Measurements from ENCODE around the gene PDE6A.
"Not testable (repeated sequence)": the region's sequence is repeated elsewhere in the genome, so short reads cannot be mapped to it uniquely, and the experiment has no call there.

PDE6A gene

DNA sequence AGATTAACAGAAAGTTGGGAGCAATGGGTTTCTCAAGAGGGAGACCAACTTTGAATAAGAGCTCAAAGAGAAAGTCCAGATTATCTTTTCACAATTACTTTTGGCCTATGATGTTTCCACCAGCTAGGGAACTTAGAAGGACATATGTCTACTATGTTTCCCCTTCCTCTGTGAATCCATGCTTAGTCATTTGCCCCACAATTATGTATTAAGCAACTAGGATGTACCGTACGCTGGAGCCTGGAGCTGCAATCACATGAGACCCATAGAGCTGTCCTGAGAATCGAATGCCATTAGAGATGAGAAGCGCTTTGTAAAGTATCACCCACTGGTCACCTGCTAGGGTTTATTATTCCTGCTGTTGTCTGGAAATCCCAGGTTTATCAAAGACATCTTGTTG is 78.8 kb downstream of the PDE6A start:
- FAIRE-seq (no peak), DNase-seq (ENCODE audit: low spot score) (no peak)

DNA sequence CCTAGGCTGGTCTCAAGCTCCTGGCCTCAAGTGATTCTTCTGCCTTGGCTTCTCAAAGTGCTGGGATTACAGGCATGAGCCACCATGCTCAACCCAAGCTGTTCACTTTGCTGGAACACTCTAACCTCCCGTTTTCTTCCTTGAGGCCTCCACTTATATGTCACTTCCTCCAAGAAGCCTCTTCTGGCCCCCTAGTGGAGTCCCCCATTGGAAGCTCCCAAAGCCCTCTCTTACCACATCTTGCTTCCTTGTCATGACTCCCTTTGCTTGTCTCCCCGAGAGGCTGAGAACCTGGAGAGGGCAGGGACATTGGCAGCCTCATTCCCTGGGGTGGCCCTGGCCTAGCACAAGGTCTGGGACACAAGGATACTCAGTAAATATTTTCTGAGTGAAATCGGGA is 80.8 kb downstream of the PDE6A start:
- DNase-seq (ENCODE audit: low spot score) (no peak), FAIRE-seq (no peak)

DNA sequence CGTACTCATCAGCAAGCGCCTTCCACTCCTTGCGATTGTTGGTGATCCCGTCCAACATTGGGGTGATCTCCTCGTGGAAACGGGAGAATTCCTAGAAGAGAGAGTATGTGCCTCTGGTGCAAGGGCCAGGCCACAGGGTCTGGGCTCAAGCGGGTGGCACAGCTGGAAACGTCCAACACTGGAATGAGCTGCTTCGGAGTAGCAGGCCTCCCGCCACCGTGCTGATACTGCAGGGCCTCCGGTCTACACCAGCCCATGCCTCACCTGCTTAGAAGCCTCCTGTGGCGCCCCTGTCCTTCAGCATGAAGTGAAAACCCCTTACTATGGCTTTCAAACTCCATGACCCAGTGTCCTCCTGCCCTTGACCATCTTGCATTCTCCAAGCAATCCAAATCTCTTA is 81.4 kb downstream of the PDE6A start:
- DNase-seq (ENCODE audit: low spot score) = no peak
- no peak for FAIRE-seq

DNA sequence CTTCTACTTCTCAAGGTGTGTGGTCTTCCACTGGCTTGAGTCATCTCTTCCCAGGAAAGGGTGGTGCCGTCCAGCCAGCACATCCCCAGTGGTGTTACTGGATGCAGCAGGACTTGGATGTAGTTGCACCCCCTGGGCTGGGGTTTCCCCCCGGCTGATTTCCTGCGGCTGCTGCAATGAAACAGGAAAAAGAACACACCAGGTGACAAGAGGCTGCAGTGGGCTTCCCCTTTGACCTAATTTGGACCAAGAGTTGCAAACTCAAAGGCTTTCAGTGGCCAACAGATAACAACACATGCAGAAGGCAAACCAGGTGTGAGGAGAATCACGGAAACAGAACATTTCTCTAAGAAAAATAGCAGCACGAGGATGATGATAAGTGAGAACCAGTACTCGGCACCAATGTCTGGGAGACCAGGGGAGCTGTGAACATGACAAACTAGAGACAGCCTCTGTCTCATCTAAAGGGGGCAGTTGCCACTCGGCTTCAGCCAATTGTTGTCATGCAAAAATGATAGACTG is 83.7 kb downstream of the PDE6A start:
- DNase-seq (ENCODE audit: low spot score) (peak; percentile 67), FAIRE-seq (no peak)

DNA sequence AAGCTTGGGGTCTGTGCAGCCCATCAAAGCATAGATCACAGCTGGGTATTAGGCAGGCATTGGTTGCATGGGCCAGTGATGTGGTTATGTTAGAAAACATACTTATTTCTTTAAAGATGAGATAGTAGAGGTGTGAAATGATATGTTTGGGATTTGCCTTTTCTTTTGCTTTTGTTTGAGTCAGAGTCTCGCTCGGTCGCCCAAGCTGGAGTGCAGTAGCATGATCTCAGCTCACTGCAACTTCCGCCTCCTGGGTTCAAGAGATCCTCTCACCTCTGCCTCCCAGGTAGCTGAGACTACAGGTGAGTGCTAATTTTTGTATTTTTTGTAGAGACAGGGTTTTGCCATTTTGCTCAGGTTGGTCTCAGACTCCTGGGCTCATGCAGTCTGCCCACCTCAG is 84.8 kb downstream of the PDE6A start:
- DNase-seq (ENCODE audit: low spot score) (peak; percentile 13), FAIRE-seq (no peak)

DNA sequence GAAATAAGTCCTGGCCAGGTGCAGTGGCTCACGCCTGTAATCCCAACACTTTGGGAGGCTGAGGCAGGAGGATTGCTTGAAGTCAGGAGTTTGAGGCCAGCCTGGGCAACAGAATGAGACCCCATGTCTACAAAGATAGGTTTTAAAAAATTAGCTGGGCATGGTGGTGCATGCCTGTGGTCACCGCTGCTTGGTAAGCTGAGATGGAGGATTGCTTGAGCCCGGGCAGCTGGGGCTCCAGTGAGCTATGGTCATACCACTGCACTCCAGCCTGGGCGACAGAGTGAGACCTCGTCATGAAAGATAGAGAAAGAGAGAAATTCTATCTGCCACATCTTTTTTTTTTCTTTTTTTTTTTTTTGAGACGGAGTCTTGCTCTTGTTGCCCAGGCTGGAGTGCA is 86.1 kb downstream of the PDE6A start:
- not testable (repeated sequence) for FAIRE-seq; DNase-seq (ENCODE audit: low spot score)

DNA sequence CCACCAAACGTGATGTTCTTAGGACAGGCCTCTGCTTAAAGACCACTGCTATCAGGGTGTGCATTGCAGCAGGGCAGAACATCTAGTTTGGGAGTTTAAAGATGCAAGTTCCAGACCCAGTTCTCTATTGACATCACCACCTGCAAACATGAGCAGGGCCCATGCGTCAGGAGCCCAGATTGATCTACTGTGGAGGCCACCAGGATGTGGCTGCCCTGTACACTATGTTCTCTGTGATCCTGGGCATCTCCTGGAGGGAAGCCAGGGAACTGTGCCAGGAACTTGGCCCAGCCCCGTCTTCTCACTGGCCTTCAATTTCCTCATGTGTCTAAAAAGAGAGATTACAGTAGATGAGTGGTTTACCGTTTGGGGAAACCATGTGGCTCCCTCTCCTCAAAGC is 87.1 kb downstream of the PDE6A start:
- peak; percentile 88 for FAIRE-seq
- DNase-seq (ENCODE audit: low spot score) = peak; percentile 87

DNA sequence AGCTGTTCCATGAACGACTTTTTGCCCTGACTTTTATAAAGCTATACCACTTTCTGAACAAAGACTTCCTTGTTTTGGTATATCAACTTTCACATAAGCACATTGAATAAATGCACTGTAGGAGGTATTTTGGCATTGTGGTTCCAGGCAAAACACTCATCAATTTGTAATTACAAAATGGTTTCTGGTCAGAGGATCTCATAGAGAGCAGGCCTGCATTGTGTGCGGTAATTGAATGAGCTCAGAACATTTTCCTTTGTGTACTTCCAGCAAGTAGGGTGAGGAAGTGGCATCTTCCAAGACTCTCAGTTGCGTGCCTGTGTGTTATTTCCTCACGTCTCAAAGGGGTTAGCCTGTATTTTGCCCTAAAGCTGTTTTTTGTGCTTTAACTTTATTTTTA is 89.2 kb downstream of the PDE6A start:
- no peak for DNase-seq (ENCODE audit: low spot score)
- no peak for FAIRE-seq

DNA sequence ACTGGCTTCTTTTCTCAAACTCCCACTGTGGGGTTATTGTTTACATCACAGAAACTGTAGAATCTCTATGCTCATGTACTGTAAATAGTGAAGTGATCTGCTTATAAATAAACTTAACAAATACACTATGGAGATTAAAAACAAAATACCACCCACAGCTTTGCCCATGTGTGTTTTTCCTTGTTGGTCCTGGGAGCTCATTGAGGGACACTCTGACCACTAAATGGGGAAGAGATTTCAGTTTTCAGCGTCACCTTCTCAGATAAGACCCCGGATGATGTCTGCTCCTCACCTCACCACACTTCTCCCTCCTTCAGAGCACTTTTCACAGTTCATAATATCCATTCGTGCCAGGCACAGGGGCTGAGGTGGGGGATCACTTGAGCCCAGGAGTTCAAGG is 89.7 kb downstream of the PDE6A start:
- DNase-seq (ENCODE audit: low spot score) (no peak), FAIRE-seq (no peak)

DNA sequence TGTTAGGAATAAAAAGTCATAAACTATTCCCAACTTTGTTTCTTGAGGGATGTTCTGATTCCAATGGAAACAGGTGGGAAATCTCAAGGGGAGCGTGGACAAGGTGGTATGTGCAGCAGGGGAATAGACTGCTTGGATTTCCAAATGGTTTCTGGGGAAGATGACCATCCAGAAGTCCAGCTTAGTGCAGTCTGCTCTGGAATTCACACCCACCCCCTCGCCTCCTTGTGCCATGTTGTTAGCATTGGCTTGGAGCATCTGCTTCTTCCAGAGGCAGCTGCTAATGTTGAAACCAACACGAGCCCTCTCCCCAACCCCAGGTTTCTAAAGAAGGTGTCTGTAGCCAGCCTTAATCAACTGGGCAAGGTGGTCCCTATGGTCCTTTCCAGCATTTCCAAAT is 90.9 kb downstream of the PDE6A start:
- FAIRE-seq (no peak), DNase-seq (ENCODE audit: low spot score) (no peak)

DNA sequence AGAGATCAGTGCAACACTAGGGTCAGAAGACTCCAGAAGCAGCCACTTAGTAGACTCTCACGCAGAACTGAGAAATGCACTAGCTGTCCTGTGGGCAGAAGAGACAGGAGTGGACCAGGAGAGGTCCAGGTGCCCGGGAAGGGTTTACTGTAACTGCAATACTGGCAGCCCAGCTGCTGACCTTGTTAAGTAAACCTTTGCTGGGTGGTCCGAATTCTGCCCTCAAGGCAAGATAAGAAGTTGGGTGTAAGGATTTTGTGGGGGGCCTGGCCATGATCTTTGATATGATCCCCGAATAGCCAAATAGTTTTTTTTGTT is 91.3 kb downstream of the PDE6A start:
- no peak for DNase-seq (ENCODE audit: low spot score)
- no peak for FAIRE-seq

DNA sequence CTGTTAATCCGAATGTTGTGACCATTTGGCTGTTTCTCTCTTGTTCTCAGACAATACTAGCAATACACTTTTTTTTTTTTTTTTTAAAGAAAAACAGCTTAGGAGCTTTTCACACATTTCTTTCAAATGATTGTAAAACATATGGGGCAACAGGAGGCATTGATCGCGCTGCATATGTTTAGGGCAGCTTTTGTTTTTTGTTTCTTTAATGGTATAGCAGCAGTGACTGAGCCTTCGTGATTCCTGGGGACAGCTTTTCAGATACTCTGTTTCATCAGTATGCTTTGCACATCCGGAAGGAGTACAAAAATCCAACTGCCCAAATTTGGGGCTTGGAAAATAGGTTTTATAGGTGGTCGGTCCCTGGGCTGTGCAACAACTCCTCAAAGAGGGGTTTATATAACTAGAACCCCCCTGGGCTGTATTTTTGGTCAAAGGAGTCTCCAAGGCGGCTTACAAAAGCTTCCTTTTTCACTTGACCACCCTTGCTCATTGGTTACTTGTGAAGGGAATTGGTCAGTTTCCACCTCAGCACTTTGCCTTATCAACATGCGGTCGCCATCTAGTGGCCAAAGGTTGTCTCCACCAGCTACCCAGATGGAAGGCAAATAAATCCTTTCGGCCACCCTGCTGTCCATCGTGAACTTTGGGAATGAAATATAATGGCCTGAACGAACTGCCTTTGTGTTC is 91.8 kb downstream of the PDE6A start:
- DNase-seq (ENCODE audit: low spot score) = peak; percentile 47
- peak; percentile 65 for FAIRE-seq

DNA sequence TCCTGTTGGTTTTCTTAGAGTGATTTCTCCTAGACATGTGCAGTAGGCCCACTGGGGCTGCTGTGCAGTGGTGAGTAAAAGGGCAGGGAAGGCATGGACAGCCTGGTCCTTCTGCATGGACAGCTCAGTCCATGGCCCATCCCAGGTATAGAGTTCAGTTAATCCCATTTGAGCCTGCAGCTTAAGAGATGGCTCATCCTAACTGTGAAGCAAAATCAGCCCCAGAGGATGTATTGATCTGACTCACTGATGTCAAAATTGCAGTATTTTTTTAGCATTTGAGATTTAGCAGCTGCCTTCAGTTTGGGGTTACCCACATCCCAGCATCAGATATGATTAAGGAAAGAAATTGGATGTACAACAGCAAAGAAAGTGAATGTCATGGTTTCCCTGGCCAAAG is 93.4 kb downstream of the PDE6A start:
- FAIRE-seq = no peak
- DNase-seq (ENCODE audit: low spot score) = no peak

DNA sequence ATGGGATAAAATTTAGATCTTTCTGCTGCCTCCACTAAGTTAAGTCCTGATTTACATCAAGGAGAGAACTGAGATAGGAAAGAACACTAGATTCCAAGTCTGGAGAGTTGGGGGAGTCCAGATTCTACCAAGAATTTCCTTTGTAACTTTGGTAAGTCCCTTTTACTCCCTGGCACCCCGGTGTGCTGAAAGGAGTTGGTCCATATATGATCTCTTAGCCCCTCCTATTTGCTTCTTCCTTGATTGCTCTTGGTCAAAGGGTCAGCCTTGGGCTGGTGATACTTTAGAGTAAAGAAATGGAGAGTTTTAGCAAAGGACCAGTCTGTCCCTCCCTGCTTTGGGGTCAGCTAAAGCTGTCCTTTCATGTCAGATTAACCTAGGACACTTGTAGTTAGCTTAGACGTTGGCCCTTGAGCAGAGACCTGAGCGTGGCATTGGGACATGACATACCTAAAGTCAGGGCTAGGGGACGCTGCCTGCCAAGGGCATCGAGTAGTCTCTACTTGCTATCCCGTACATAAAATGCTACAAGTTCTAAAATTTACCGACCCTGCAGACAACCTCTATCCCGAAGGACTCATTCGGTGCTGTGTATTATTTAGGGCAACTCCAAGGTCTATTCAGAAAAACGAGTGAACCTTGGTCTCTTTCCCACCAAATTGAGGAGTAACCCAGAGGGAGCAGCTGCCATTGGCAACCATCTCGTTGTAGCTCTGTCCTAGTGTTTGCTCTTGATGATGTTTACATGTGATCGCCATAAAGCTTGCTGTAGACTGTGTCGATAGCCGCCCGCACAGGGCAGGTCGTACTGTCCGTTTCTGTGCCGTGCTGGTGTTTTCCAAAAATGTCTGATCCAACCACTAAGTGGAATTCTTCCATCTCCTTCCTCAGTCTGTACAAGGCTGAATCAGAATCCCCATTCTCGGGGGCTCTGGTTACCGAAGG is 94.4 kb downstream of the PDE6A start:
- FAIRE-seq (no peak), DNase-seq (ENCODE audit: low spot score) (no peak)

DNA sequence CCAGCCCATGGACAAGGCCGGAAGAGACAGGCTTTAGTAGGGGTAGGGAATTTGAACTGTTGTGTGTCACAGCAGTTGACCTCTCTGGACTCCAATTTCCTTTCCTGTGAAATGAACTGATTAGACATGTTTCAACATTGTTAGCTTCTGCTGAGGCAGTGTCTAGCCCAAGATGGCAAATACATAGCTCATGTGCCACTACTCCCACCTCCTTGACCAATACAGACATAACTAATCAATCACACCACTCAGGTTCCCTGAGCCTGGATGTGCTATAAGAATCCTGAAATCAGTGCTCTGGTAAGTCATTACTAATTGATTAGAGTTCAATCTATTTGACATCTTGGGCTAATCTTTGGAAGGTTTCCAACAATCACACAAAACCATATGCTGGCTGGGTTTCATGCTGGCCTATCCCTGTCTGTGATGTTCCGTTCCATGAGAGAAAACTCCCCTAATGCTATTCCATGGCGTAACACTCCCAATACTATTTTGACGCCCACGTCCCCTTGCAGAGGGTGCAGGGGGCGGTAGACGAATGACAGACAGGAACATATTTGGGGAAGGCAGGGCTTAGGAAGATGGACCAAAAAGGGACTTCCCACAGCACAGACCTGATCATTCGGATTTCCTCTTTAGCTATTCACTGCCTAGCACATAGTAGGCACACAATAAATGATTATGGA is 95.2 kb downstream of the PDE6A start:
- no peak for FAIRE-seq
- DNase-seq (ENCODE audit: low spot score) = no peak

DNA sequence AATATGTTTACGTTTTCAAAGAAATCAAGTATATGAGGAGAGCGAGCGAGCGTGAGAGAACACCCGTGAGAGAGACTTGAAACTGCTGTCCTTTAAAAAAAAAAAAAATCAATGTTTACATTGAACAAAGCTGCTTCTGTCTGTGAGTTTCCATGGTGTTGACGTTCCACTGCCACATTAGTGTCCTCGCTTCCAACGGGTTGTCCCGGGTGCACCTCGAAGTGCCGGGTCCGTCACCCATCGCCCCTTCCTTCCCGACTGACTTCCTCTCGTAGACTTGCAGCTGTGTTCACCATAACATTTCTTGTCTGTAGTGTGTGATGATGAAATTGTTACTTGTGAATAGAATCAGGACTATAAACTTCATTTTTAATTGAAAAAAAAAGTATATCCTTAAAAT is 97.0 kb downstream of the PDE6A start:
- no peak for FAIRE-seq
- DNase-seq (ENCODE audit: low spot score) = no peak

DNA sequence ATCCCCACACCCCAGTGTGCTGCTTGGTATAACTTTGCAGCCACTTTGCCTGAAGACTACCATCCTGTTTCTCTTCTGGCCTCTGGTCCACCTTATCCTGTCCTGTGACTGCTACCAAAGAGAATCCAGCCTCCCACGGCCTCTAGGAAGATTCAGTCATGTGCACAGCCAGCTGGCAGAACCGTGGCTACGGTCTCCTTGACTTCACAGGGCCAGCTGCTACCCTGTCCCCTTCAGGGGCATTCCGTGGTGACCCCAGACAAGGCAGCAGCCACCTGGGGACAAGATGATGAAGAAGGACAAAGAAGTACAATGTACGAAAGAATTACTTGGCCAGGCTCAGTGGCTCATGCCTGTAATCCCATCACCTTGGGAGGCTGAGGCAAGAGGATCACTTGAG is 98.6 kb downstream of the PDE6A start:
- FAIRE-seq = no peak
- DNase-seq (ENCODE audit: low spot score) = no peak

DNA sequence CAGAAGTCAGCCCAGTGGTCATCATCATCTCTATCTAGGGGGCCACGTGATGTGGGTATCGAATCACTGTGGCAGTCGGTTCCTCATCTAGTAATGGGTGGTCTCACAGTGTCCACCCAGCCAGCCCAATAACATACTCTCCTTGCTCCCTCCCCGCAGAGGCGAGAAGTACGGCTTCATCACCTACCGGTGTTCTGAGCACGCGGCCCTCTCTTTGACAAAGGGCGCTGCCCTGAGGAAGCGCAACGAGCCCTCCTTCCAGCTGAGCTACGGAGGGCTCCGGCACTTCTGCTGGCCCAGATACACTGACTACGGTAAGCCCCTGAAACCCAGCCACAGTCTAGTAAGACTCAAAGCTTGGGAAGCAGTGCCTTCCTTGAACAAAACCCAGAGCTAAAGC is 99.0 kb downstream of the PDE6A start:
- FAIRE-seq (no peak), DNase-seq (ENCODE audit: low spot score) (no peak)

DNA sequence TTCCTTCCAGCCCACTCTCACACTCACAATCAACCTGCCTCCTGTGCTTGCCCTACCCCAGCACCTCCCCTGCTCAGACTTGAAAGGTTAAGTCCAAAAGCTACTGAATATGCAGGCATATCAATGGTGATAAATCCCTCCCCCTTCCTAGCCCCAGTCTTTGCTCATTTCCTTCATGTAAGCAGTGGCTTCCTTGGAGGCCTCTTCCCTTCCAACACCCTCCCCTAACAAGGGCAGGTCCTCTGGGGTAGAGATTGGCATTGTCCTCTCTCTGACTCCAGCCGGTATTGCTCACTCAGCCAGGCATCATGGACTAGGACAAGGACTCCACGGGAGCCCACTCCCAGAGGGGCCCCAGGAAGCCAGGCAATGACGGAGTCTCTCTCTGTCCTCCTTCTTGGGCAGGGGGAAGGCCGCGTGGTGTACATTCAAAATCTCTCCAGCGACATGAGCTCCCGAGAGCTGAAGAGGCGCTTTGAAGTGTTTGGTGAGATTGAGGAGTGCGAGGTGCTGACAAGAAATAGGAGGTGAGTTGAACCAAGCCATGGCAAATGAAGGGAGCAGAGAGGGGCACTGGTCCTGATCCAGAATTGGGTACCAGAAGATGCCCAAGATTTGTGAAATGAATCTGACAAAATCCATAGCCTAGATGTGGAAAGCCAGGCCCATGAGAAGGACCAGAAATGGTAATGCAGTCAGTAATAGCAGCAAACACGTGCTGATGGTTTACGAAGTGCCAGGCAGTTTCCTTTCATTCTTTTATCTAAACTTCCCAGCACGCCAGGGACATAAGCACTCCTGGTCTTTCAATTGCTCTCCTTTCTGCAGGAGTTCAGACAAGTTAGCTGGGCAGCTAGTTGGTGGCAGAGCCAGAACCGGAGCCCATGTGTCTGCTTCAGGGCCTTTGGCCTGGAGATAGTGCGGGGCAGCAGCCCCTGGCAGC is 102.5 kb downstream of the PDE6A start:
- FAIRE-seq = no peak
- no peak for DNase-seq (ENCODE audit: low spot score)

DNA sequence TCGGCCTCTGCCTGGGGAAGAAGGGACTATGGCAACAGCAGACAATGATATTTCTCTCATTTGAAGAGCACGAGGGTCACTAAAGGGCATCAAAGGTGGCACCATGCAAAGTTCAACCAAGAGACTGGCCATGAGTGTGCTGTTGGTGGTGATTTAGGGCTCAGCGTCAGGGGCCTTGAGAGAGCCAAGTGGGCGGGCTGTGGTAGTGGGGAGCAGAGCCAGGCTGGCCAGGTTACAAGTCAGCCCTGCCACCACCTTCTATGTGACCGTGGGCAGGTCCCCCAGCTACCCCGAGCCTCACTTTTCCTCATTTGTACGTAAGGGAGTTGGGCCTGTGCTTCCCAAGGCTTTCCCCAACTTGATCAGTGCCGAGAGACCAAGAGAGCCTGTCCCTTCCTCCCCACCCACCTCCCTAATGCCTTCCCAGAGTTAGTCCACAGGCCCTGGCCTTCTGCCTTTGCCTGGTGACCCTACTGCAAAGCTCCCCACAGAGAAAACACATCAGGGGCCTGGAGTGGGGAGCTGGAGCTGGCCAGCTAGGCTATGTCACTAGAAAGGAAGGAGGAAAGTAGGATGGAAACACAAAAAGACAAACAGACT is 104.3 kb downstream of the PDE6A start:
- DNase-seq (ENCODE audit: low spot score) (no peak), FAIRE-seq (no peak)

DNA sequence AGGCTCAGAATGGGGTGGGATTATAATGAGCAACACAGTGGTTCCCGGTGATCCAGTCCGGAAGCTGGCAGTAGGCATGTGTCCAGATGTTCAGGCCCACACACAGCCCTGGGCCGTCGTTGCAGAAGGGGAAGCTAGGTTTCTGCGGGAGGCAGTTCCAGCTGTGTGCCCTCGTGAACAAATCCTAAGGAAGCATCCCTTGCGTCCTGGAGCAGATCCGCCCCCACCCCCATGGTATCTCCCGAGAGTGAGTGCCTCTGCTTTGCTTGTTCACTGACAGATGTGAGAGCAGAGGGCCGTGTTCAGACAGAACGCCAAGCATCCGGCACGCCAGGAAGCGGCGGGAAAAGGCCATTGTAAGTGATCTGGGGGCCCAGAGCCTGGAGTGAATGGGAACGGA is 104.8 kb downstream of the PDE6A start:
- no peak for FAIRE-seq
- DNase-seq (ENCODE audit: low spot score) = no peak
